HG03097 (cell line): ENCODE measurements around the gene CSTPP1.

ENCODE experiments used
- ATAC-seq: cut with Tn5 transposase; IDR thresholded peaks from one replicate; pipeline ENCODE4 v1.9.1; 2021; ENCODE audit not compliant: unreplicated experiment, low FRiP score

The CSTPP1 gene, protein sequence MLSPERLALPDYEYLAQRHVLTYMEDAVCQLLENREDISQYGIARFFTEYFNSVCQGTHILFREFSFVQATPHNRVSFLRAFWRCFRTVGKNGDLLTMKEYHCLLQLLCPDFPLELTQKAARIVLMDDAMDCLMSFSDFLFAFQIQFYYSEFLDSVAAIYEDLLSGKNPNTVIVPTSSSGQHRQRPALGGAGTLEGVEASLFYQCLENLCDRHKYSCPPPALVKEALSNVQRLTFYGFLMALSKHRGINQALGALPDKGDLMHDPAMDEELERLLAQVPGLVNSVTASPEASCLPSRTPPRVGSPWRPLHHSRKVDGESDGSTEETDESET

DNA sequence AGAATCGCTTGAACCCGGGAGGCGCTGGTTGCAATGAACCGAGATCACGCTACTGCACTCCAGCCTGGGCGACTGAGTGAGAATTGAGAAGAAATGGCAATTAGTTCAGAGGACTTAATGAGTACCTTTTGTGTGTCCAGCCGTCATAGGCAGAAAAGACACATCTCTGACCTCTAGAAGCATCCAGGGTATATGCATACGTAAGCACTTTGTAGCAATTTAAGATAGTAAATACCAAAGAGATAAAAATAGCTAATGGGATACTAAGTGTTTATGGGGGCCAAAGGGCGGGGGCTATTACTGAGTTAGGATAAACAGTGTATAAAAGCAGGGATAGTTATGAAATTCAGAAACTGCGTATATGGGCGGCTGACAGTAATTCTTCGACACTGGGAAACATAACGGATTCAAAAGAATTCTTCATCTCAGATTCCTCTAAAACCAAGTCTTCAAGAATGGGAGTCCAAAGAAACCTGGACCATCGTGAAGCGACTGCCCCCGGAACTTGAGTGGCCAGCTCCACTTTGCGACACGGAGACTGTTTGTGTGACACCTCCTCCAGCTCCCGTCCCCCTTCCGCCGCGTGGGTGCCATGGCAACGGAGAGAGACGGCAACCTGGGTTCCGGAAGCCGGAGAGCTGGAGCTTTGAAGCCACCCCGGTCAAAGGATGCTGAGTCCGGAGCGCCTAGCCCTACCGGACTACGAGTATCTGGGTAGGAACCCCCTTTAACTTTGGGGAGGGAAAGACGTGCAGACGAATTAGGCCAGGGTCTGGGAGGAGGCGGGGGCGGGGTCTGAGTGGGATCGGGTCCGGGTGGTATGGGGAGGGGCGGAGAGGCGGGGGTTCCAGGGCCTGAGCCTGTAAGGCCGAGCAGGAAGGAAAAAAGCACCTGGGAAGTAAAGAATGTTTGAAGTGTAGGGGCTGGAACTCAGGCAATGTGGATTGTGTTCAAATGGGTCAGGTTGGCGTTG lies at the start of gene CSTPP1:
TSS of gene CSTPP1 (plus strand) at position 624 of the 973 bp plus-strand sequence. CDS start at position 669, 45 bp downstream.
- peak; percentile 82 for ATAC-seq

DNA sequence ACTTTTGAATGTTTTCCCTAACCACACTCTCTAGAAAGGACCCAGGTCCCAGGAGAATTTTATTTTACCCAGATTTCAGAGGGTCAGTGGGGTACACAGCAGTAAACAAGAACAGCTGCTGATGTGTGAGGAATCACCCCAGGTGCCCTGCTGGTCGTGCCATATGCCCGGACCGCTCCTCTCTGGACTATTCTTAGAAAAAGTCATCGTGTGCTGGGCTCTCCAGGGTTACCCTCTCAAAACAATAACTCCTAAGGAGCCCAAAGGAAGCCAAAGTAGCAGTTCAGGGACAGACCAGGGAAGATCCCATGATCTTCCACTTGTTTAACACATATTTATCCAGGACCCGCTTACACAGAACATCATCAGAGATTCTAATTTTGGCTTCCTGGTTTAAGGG lies 47.9 kb upstream of the CSTPP1 start:
- no peak for ATAC-seq

DNA sequence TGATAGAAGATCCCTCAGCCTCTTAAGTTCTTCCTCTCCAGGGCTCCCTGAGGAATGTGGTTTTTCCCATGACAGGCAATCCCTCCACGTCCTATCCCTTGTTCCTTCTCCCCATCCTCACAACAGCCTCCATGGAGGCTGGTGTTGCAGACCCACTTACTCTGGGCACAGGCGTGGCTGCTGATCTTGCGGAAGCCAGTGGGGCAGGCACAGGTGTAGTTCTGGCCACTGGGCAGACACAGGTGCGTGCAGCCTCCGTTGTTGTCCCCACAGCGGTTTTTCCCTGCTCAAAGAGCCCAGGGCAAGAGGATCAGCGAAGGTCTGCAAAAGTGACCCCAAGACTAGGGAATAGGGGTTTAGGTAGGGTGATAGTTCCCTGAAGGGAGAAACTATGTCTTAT lies 47.3 kb upstream of the CSTPP1 start:
- ATAC-seq, result no peak

DNA sequence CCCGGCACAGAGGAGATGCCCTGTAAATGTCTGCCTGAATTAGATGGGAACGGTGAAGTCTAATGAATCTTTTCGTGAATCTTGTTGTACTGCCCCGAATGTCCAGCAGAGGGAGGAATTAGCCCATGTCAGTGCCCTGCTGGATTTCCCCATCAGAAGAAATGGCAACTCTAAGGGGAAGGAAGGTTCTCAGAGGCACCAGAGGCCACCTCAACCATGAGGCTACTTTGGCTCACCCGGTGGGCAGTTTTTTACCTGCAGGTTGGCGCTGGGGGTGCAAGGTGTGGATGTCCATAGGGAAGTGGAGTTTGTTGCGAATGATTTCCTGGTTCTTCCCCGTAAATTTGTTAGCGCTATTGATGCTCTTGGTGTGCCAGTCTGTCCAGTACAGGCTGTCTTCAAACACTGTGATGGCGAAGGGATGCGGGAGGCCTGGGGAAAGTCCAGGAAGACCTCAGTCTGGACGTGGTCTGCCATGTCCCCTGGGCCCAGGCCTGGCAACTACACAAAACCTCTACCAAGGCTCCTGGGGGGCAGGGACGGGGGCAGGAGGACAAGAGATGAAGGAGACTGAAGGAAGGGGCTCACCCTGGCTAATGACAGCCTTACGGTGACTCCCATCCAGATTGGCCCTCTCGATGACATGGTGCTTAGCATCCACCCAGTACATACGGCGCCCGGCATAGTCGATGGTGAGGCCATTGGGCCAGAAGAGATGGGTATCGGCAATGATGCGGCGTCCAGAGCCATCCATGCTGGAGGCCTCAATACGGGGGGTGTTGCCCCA lies 46.7 kb upstream of the CSTPP1 start:
- no peak for ATAC-seq

DNA sequence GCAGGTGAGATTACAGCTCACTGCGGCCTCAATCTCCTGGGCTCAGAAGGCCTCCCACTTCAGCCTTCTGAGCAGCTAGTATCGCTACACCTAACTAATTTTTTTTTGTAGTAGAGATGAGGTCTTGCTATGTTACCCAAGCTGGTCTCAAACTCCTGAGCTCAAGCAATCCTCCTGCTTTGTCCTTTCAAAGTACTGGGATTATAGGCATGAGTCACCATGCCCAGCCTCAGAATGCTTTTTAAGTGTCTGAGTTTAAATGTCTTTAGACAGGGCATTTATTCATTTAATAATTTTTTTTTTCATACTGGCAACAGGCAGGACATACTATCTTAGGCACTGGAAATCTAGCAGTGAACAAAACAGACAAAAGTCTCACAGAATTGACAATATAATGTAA lies 45.9 kb upstream of the CSTPP1 start:
- ATAC-seq, result no peak

DNA sequence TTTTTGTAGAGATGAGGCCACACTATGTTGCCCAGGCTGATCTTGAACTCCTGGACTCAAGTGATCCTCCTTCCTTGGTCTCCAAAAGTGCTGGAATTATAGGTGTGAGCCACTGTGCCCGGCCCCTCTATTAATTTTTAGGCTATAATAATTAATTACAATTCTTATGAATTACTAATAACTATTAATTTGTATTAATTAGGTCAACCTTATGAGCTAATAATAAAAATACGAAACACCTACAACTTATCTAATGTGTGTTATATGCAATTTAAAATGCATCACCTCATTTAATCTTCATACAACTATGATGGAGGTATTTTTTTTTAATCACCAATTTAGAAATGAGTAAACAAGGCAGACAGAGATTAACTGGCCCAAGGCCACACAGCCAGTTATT lies 44.5 kb upstream of the CSTPP1 start:
- ATAC-seq, result no peak

DNA sequence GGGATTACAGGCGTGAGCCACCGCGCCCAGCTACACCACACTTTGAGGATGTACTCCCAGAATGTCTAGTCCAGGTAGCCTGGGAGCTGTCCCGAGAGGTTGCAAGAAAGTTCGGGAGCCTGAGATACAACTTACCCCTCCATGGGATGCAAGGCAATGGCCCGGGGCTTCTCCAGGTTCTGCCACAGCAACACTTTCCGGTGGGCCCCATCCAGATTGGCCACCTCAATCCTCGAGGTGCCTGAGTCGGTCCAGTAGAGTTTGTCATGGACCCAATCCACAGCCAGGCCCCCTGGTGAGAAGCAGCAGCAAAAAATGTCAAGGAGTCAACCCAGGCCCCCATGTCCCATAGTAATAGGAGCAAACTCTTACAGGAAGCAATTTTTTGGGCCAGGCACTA lies 43.7 kb upstream of the CSTPP1 start:
- ATAC-seq, result no peak

DNA sequence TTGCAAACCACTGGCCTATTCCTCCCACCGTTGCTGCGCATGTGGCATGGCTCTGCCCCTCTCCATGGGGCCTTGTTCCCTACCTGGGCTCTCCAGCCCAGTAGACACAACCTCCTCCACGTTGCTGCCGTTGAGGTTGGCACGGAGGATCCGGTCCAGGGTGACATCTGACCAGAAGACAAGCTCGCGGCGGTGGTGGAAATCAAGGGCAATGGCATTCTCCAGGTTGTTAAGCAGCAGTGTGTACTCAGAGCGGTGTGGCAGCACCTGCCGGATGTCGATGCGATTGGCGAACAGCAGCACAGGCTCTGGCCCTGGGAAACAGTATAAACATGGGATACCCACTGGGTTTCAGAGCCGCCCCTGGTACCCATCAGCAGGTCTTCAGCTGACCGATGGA lies 42.1 kb upstream of the CSTPP1 start:
- ATAC-seq, result no peak

DNA sequence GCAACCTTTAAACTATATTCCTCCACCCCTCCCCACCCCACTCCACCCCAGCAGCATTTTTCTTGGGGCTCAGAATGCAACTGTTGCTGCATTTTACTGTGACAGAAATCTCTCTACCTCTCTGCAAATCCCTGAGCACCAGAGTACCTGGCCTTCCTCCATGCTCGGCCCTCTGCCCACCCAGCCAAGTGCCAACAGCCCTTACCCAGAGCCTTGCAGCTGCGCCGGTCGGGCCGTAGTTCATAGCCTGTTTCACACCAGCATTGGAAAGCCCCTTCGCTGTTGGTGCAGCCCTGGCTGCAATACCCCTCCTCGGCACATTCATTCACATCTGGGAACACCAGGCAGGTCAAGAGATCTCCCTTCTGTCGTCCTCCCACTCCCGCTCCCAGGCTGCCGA lies 41.6 kb upstream of the CSTPP1 start:
- no peak for ATAC-seq

DNA sequence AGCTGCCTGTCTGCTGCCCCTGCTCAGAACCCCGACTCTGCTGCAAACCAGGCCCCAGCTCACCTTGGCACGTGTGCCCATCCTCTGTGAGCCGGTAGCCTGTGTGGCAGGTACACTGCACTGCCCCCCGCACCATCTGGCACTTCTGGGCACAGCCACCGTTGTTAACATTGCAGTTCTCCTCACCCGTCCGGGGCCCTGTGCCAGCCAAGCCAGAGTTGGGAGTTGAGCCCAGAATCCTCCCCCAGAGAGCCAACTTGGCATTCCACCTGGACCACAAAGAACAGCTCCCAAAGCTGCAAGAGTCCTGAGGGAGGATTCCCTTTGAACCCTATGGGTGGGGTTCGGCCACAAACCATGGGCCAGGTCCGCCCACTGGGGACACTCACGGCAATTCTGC lies 40.7 kb upstream of the CSTPP1 start:
- no peak for ATAC-seq

DNA sequence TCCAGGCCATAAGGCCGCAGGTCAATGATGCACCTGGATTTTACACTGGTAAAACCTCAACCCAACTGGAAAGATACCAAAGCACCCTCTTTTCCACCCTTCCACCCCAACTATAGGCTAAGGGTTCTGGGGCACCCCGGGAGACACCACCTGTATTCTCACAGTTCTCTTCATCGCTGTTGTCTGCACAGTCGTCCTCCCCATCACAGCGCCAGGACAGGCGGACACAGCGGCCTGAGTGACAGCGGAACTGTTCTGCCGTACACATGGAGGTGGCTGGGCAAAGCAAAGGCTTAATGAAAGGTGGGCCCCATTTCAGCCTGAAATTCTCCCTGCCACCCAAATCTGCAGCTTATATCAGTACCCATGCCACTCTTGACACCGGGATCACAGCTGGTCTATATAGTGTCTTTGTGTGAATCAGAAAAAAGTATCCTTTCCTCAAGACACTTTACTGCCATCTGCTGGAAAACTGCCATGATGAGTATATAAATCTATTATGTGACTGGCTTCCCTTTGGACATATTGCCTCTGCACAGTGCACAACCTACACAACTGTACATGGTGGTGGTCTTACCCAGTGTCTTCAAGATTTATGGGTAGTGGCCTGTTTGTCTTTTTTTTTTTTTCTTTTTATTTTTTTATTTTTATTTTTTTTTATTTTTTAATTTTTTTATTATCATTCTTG lies 39.7 kb upstream of the CSTPP1 start:
- ATAC-seq, result no peak

DNA sequence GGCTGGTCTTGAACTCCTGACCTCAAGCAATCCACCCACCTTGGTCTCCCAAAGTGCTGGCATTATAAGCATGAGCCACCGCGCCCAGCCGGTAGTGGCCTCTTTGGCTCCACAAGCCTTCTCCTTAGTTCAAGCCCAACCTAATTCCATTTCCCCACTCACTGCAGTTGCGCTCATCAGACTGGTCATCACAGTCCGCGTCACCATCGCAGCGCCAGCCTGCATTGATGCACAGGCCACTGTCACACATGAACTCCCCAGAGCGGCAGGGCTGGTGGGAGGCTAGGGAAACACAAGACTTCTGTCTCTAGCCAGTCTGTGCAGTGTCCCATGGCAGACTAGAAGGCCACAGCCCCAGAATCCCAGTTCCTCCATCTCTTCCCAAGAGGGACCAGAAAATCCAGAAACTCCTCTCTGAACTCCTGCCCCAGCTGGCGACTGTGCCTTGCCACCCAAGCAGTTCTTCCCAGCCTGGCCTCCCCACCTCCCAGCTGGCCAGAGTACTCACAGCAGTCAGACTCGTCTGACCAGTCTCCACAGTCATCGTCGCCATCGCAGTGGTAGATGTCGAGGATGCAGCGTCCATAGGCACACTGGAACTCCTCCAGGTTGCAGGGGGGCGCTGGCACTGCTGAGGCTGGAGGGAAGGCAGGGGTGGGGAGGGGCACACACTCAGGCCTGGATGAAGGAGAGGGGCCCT lies 38.0 kb upstream of the CSTPP1 start:
- ATAC-seq, result no peak

DNA sequence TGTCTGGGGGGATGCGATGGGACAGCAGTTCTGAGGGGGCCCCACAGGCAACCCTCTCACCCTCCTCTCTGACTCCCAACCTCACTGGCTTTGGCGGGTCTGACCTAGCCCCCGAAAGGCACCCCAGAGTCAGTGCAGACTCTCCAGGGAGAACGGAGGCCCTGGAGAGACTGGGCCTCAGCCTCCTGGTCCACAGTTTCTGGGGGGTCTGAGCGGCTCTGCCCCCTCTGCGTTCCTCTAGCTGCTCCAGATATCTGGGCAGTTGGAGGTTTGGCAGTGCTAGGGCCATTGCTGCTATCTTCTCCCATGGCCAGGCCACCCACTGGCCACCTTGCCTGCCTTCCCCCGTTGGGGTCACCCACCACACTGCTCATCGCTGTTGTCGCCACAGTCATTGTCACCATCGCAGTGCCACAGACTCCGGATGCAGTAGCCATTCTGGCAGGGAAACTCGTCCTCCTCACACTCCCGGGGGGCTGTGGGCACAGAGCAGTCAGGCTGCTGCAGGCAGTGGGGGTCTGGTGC lies 37.0 kb upstream of the CSTPP1 start:
- no peak for ATAC-seq

DNA sequence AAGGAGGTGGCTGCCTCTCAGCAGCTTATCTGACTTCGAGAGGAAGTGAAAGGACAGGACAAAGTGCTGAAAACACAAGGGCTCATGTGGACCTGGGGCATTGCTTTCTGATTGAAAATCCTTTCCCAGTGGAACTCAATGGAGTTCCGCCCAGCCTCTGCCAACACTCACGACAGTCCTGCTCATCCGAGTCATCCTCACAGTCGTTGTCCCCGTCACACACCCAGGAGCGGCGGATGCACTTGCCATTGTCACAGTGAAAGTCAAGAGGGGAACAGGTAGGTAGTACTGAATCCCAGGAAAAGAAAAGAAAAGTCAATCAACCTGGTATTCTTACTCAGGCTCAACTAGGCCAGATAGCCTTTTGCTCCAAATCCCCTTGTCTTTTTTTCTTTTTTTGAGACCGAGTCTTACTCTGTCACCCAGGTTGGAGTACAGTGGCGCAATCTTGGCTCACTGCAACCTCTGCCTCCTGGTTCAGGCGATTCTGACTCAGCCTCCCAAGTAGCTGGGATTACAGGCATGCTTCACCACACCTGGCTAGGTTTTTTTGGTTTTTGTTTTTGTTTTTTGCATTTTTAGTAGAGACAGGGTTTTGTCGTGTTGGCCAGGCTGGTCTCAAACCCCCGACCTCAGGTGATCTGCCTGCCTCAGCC lies 36.3 kb upstream of the CSTPP1 start:
- no peak for ATAC-seq

DNA sequence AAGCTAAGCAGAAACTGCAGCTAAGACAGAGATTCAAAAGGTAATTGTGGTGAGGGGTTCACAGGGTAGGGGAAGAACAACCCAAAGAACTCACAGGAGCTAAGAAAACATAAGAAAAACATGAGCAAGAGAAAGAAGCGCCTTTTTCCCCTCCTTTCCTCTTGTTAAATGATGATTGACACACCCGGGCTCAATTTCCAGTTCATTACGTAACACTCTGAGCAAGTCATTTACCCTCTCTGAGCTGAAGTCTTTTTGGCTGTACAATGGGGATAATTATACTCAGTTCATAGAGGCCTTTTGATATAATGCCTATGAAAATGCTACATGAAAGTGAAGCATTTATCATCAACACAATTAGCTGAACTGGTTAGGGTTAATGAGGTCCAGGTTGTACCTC lies 35.4 kb upstream of the CSTPP1 start:
- ATAC-seq, result no peak

DNA sequence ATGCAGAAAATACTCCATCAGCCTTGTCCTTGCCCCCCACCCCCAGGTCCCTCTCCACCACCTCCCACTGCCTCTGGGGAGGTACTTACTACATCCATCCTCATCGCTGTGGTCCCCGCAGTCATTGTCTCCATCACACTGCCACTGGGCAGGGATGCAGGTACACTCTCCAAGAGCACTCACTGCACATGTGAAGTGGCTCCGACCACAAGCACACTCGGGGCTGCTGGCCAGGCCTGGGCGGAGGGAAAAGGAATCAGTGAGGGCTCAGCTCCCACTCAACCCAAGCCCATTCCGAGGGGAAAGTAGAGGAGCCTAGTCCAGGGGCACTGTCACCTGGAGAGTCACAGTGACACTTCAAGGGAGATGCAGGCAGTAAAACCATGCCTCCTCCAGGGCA lies 33.9 kb upstream of the CSTPP1 start:
- ATAC-seq, result no peak

DNA sequence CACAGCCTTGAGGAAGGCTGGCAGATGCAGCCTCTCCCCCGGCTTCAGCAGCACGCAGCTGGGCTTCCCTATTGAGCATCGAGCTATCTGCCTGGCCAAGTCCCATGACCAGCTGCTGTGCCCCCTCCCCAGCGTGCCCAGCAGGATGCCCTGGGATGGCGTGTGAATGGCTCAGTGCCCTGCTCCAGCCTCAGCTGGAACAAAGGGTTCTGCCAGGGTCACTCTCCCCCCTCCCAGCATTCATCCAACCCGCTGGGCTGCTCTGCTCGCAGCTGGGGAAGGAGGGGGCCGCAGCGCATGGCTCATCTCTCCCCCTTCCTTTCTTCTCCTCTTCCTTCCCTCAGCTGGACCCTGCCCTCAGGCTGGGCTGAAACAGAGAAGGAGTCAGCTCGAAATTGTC lies 32.7 kb upstream of the CSTPP1 start:
- no peak for ATAC-seq

DNA sequence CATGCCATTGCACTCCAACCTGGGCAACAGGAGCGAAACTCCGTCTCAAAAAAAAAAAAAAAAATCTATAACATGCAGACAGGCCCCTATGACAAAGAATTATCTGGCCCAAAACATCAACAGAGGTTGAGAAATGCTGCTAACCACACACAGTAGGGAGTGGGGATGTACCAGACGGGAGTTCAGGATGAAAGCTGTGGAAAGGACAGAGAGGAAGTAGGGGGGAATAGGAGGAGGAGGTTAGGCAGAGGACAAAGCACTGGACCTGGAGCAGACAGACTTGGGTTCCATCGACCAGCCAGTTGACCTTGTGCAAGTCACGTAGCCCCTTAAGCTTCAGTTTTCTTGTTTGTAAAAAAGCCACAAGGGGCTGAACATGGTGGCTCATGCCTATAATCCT lies 30.8 kb upstream of the CSTPP1 start:
- no peak for ATAC-seq

DNA sequence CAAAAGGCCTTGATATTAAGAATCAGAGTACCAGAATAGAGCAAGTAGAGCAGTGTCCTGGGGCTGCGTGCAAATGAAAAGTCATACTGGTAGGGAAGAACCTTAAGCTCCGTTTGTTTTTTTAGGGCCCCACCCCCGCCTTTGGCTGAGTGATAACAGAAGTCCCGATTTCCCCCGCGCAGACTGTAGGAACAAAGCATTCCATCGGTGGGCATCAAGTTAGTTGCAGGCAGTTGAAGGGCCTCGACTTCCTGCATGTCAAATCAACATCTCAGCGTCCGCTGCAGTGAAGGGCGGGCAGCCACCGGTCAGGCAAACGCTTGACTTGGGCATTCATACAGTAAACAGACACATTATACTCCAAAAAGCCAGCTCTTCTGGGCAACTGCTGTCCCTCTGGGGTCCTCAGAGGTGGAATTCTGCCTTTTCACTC lies 29.9 kb upstream of the CSTPP1 start:
- ATAC-seq, result no peak
